PC-9 (cell line): ENCODE data around the gene TMEM178A. TPM values are rescaled to one million over a fixed set of nuclear protein-coding genes. Genes with fewer than 3 reads are reported as not detected.

Experiments used
- BruUV-seq: library from RNA; stranded (reverse); fragments of 400-500 nt; replicated peaks from 2 replicates; lab custom pipeline; 2021; lab: Mats Ljungman, UMichigan
- CTCF ChIA-PET: fragments of 300-600 bp; sonication (Branson Sonifier 250); formaldehyde crosslinking; loops from one replicate; lab custom pipeline; 2022; ENCODE audit warnings: antibody characterized with exemption; lab: Charles Lee
- POLR2A ChIA-PET: fragments of 300-600 bp; sonication (Branson Sonifier 250); formaldehyde crosslinking; loops from one replicate; lab custom pipeline; 2022; ENCODE audit warnings: antibody characterized with exemption; ENCODE audit not compliant: unreplicated experiment; lab: Charles Lee
- DNase-seq, 2 experiments: peaks; one replicate each; pipeline versions ENCODE4 v3.0.0 to v3.0.0-alpha.2; 2015 to 2022; ENCODE audit warnings: mixed read lengths in 1 of 2
- H2AFZ ChIP-seq: fragments of 200-600 bp; sonication (generic); 2 replicates; pipeline ENCODE4 v1.8.1; 2017; ENCODE audit warnings: antibody characterized with exemption
- H3F3A ChIP-seq: fragments of 200-600 bp; sonication (generic); 2 replicates; pipeline ENCODE4 v1.8.1; 2017; ENCODE audit warnings: antibody characterized with exemption, mild to moderate bottlenecking, low read depth; ENCODE audit not compliant: insufficient read depth
- H3K27ac ChIP-seq: fragments of 200-600 bp; sonication (generic); 2 replicates; pipeline ENCODE4 v1.6.1; 2016; ENCODE audit warnings: mixed run types
- H3K27me3 ChIP-seq: fragments of 200-600 bp; sonication (generic); 2 replicates; pipeline ENCODE4 v1.6.1; 2016; ENCODE audit warnings: low read depth, mixed run types; ENCODE audit not compliant: insufficient read depth
- H3K36me3 ChIP-seq: fragments of 200-600 bp; sonication (generic); 2 replicates; pipeline ENCODE4 v1.6.1; 2016; ENCODE audit warnings: low read depth, mixed run types
- H3K4me1 ChIP-seq: fragments of 200-600 bp; sonication (generic); replicated peaks from 2 replicates; pipeline ENCODE4 v1.6.1; 2016; ENCODE audit warnings: mixed run types; ENCODE audit not compliant: insufficient read depth
- H3K4me2 ChIP-seq: fragments of 200-600 bp; sonication (generic); 2 replicates; pipeline ENCODE4 v1.6.1; 2017; ENCODE audit warnings: mixed run types
- H3K4me3 ChIP-seq: fragments of 200-600 bp; sonication (generic); 2 replicates; pipeline ENCODE4 v1.6.1; 2016; ENCODE audit warnings: mixed run types
- H3K79me2 ChIP-seq: fragments of 200-600 bp; sonication (generic); 2 replicates; pipeline ENCODE4 v1.6.1; 2017; ENCODE audit warnings: low read depth, mixed run types
- H3K9me2 ChIP-seq: fragments of 200-600 bp; sonication (generic); 2 replicates; pipeline ENCODE4 v1.8.1; 2017; ENCODE audit warnings: mild to moderate bottlenecking; ENCODE audit not compliant: insufficient read depth
- H3K9me3 ChIP-seq: fragments of 200-600 bp; sonication (generic); 2 replicates; pipeline ENCODE4 v1.8.1; 2016; ENCODE audit warnings: low read depth; ENCODE audit not compliant: insufficient read depth
- H4K20me1 ChIP-seq: fragments of 200-600 bp; sonication (generic); 2 replicates; pipeline ENCODE4 v1.8.1; 2017; ENCODE audit not compliant: insufficient read depth
- EZH2 ChIP-seq: fragments of 200-600 bp; sonication (generic); IDR thresholded peaks from 2 replicates; pipeline ENCODE4 v1.8.0; 2017; ENCODE audit warnings: antibody characterized with exemption, low read depth
- intact Hi-C: fragments of 100-400 bp; cut with micrococcal nuclease; formaldehyde crosslinking; loops from one replicate; pipeline ENCODE4 v1.10.0; 2022; ENCODE audit not compliant: unreplicated experiment
- total RNA-seq: library from RNA; stranded (reverse); gene quantifications from 2 replicates; pipeline ENCODE4 v1.2.3, GENCODE V29; 2021
- TF ChIP-seq, protein P1 (sequence below): fragments of 200-600 bp; sonication (generic); conservative IDR thresholded peaks from 2 replicates; pipeline ENCODE4 v1.6.1; 2017; ENCODE audit warnings: mixed run types, antibody characterized with exemption, mild to moderate bottlenecking, moderate library complexity

Gene TMEM178A
- total RNA-seq, 1 experiment from 2014 or later: 2.8 TPM

DNA sequence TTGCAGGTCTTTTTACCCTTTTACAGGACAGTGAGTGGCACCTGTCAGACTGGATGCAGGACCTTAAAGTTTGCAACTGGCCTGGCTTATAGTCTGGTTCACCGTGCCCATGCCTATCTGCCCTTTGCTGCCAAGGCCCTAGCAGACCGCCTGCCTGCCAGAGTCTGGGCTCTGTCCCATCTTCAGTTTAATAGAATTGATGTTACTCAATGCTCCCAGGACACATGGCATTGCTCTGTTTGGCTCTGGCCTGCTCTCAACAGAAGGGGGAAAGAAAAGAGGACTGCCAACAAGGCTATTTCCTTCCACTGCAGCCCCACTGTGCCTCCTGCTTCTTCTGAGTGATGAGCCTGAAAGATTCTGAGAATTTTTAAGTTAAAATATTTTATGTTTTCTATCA is 25.6 kb upstream of the TMEM178A start:
- Histone ChIP-seq H3K9me3 (no peaks in the 10 kb centered on the region), H4K20me1 (no peaks in the 10 kb centered on the region), H3K4me1 (peaks cover 13% of the 10 kb centered on the region), H3K4me3 (no peak overlapping the region), H3F3A (no peaks in the 10 kb centered on the region; the same call in 1 of the 2 replicates), H3K27ac (no peak overlapping the region), H3K79me2 (no peaks in the 10 kb centered on the region), H3K9me2 (no peaks in the 10 kb centered on the region; the same call in 1 of the 2 replicates), H3K4me2 (no peak overlapping the region), H3K36me3 (no peaks in the 10 kb centered on the region), H2AFZ (no peak overlapping the region), H3K27me3 (no peaks in the 10 kb centered on the region)
- POLR2A ChIA-PET: no interaction called here
- intact Hi-C loops: no loop called here
- BruUV-seq: no TSS peak
- no peak for DNase-seq
- CTCF ChIA-PET: no interaction called here
- no peak for TF ChIP-seq EZH2
- TF ChIP-seq, protein P1, sequence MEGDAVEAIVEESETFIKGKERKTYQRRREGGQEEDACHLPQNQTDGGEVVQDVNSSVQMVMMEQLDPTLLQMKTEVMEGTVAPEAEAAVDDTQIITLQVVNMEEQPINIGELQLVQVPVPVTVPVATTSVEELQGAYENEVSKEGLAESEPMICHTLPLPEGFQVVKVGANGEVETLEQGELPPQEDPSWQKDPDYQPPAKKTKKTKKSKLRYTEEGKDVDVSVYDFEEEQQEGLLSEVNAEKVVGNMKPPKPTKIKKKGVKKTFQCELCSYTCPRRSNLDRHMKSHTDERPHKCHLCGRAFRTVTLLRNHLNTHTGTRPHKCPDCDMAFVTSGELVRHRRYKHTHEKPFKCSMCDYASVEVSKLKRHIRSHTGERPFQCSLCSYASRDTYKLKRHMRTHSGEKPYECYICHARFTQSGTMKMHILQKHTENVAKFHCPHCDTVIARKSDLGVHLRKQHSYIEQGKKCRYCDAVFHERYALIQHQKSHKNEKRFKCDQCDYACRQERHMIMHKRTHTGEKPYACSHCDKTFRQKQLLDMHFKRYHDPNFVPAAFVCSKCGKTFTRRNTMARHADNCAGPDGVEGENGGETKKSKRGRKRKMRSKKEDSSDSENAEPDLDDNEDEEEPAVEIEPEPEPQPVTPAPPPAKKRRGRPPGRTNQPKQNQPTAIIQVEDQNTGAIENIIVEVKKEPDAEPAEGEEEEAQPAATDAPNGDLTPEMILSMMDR: no peak

DNA sequence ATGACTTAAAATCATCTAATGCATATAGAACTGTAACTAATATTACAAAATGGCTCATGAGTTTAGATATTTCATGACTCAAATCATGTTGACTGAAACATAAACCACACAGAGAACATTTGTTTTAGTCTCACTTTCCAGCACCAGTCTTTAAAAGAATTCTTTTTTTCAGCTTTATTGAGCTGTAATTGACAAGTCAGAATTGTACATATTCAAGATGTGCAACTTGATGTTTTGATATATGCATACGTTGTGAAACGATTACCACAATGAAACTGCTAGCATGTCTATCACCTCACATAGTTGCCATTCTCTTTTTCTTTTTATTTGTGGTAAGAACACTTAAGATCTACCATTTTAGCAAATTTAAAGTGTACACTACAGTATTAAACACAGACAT is 25.0 kb upstream of the TMEM178A start:
- no TSS peak for BruUV-seq
- no peaks in the 10 kb centered on the region for H3K79me2 ChIP-seq

DNA sequence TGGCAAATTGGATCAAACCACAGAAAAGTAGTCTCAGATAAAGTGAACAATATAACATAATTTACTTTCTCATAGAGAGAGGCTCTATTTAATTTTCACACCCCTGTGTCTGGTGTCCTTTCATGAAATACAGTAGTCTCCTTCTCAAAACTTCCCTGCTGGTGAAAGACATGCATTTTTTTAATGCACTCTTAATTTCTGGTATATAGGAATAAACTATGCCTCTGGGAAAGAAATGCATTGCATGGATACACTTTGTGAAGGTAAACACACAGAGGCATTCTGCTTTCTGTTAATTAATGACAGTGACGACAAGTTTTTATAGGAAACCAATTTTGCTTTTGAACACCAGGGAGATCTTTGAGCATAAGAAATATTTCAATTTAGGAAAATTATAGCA is 24.1 kb upstream of the TMEM178A start:
- no peak for DNase-seq
- intact Hi-C loops: loop anchor here (1.0 kb wide), 2 partner anchors 70 to 93 kb away; no protein-coding TSS in a partner anchor
- Histone ChIP-seq H3K9me2 (no peaks in the 10 kb centered on the region; the same call in 1 of the 2 replicates), H4K20me1 (no peaks in the 10 kb centered on the region), H3K4me1 (peaks cover 13% of the 10 kb centered on the region), H3K9me3 (no peaks in the 10 kb centered on the region), H3K4me3 (no peak overlapping the region), H3K36me3 (no peaks in the 10 kb centered on the region), H3K27me3 (no peaks in the 10 kb centered on the region), H3K4me2 (no peak overlapping the region), H2AFZ (no peak overlapping the region), H3F3A (no peaks in the 10 kb centered on the region; the same call in 1 of the 2 replicates), H3K27ac (no peak overlapping the region), H3K79me2 (no peaks in the 10 kb centered on the region)
- no peak for TF ChIP-seq EZH2
- TF ChIP-seq, protein P1: no peak
- CTCF ChIA-PET: no interaction called here
- POLR2A ChIA-PET: interaction anchor here (0.6 kb wide), 2 partner anchors 9 to 10 kb away, joined by 4 read pairs; no protein-coding TSS in a partner anchor
- no TSS peak for BruUV-seq

More for the DNA sequence above, 25.0 kb upstream of the TMEM178A start:
- no peak for DNase-seq
- no peak for TF ChIP-seq EZH2
- TF ChIP-seq, protein P1: no peak
- Histone ChIP-seq H4K20me1 (no peaks in the 10 kb centered on the region), H3K4me3 (no peak overlapping the region), H3K9me2 (no peaks in the 10 kb centered on the region; the same call in 1 of the 2 replicates), H3F3A (no peaks in the 10 kb centered on the region; the same call in 1 of the 2 replicates), H3K27me3 (no peaks in the 10 kb centered on the region), H3K4me1 (peaks cover 13% of the 10 kb centered on the region), H3K4me2 (no peak overlapping the region), H2AFZ (no peak overlapping the region), H3K27ac (no peak overlapping the region), H3K9me3 (no peaks in the 10 kb centered on the region), H3K36me3 (no peaks in the 10 kb centered on the region)
- intact Hi-C loops: no loop called here
- ChIA-PET POLR2A (no interaction called here), CTCF (no interaction called here)
